Measurements from ENCODE around the gene OPRL1.

- no peak for TF ChIP-seq TAF1 (IDR thresholded peaks at IDR 0.05; ENCODE audit: borderline replicate concordance, insufficient read depth, low read length)
- TF ChIP-seq POLR2AphosphoS5 (IDR thresholded peaks at IDR 0.05; ENCODE audit: low read depth, low read length), result no peak
These were observed 20.1 kb downstream of the OPRL1 start for GRCh38 chr20:64099880-64100565.
